ENCODE measurements around the gene HOXA5.

HOXA5 gene

DNA sequence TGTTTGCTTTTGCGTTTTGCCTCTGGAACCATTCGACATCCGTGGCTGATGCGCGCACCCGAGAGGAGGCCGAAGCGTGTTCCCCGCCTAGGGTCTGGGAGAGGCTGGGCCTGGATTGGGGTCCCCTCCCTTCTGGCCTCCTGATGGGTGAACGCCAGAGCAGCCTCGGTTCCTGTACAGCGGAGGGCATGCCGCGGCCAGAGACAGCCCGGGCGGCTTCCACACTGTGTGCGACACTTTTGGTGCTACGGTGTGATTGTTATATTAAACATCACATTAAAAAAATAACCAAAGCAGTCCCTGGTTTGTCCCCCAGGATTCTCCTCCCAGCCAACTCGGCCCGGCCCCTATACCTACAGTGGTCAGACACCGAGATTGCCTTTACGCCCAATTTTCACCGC is 16.7 kb upstream of the HOXA5 start:
- no peak for DNase-seq (ENCODE audit: low spot score)
- ChIA-PET POLR2A (ENCODE audit: low non-redundant PET) (no interaction called here), CTCF (interaction anchor here (0.6 to 2.5 kb wide), 15 partner anchors 9 to 962 kb away, joined by 3 to 45 read pairs (median 5); partner anchors contain the start of genes HOXA10, HOXA3 and HOXA5)
- no peak for TF ChIP-seq CTCF (conservative IDR thresholded peaks at IDR 0.05; ENCODE audit: low read depth)
- peak overlapping the region; percentile 94 for H3K27ac ChIP-seq

DNA sequence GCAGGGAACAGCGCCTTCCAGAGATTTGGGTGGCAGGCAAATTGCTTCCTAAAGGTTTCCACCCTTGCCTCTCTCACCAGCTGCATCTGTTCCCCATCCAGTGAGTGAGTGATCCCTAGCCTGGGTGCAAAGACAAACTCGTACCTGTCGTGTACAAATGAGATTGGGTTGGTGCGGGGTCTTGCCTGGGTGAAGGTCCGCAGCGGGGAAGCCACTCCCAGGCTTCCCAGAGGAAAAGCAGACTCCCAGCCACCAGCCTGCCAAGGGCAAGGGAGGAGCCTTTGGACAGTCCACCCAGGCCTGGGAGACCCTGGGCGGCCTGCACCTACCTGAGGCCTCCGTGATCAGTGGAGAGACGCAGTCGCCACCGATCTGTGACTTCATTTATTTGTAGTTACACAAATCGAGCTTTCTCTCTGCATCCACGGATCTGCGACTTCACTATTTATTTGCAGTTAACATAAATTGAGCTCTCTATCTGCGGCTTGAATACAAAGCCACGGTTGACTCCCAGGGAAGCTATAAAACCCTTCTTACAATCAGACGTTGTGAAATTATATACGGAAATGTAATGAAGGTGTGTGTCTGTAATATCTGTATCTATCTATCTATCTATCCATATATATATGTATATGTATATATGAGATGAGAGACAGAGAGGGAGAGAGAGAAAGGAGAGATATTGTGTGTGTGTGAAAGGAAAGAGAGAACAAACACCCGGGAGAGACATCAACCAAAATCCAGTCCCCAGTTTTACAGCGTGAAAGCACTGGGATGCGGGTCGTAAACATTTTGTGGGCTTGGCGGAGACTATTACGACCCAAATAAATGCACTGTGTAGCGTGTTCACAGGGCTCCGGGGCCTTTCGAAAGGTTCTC is 16.0 kb upstream of the HOXA5 start:
- no peak for DNase-seq (ENCODE audit: low spot score)
- ChIA-PET POLR2A (ENCODE audit: low non-redundant PET) (no interaction called here), CTCF (interaction anchor here (0.7 to 1.3 kb wide), 4 partner anchors 9 to 352 kb away, joined by 3 to 4 read pairs (median 3); no protein-coding TSS in a partner anchor)
- H3K27ac ChIP-seq: peak overlapping the region; percentile 94
- no peak for TF ChIP-seq CTCF (conservative IDR thresholded peaks at IDR 0.05; ENCODE audit: low read depth)

- no peak for DNase-seq (ENCODE audit: low spot score)
- TF ChIP-seq CTCF (conservative IDR thresholded peaks at IDR 0.05; ENCODE audit: low read depth): no peak
- POLR2A ChIA-PET (ENCODE audit: low non-redundant PET): no interaction called here
Observed at GRCh38 chr7:27158436-27159265, 15.2 kb upstream of the HOXA5 start.

DNA sequence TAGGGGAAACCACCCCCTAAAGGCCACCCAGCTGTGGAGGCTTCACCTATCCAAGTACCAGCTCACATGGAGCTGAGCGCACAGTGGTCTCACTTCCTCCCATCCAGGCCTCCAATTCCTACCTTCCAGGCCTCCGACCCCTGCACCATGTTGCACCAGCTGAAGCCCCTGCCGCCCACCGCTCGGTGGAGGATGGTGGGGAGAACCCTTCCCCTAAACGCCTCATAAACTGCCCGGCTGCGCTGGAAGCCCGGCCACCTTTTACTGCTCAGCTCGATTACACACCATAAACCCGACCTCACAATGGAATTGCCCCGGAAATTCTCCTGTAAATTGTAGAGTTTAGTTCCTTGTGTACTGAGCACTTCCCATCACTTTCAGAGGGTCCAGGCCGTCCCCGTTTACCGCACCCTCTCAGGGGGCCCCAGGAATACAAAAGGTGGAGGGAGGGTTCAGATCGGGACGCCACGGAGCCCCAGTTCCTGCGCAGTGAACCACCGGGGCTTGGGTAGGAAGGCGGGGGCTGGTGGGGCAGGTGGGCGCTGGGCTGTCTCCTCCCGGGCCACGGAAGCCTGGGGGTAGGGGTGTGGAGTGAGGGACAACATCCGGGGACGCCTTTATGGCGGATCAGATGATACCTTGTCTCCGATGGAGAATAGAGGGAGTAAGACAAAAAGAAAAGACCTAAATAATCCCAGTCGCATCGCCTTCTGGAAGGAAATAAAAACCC is 14.4 kb upstream of the HOXA5 start:
- no peak for TF ChIP-seq CTCF (conservative IDR thresholded peaks at IDR 0.05; ENCODE audit: low read depth)
- DNase-seq (ENCODE audit: low spot score): no peak
- ChIA-PET POLR2A (ENCODE audit: low non-redundant PET) (no interaction called here), CTCF (interaction anchor here (0.7 kb wide), 1 partner anchor 14 kb away, joined by 3 read pairs; no protein-coding TSS in a partner anchor)
- H3K27ac ChIP-seq: peak overlapping the region; percentile 90

More at GRCh38 chr7:27158436-27159265, 15.2 kb upstream of the HOXA5 start:
- peak overlapping the region; percentile 19; the same call in 1 of the 2 replicates for H3K27ac ChIP-seq
- CTCF ChIA-PET: interaction anchor here (0.7 to 1.3 kb wide), 4 partner anchors 8 to 75 kb away, joined by 3 to 4 read pairs (median 3); no protein-coding TSS in a partner anchor

DNA sequence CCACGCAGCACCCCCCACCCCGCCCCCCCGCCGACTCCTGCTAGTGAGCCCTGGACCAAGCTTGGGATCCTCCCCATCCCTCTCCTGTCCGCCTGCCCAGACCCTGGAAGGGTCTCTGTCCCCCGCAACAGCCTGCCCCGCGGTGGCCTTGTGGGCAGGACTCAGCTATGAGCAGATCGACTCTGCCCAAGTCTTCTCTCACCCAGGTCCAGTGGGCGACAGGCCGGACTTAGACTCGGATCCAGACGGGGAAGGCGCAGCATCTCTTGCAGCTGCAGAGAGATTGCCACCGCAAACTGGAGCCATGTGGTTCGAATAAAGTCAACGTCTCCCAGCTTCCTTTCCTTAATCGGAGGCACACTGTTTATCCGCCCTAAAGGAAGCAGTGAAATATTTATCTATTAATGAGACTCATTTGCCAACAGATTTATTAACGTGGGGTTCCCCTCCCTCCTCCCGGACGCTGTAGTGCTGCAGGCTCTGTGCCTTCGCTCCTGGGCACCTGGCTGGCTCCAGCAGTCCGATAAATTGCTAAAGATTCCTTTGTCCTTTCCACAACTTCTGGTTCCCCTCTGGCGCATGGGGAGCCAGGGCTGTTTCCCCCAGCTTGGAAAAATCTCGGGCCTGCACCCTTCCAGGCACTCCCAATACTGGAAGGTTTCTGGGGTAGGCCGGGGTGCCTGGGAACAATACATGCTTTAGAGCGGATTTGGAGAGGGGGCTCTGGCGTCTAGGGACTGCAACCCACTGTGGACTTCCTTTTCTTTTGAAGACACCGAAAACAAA is 13.6 kb upstream of the HOXA5 start:
- ChIA-PET CTCF (interaction anchor here (1.1 to 1.4 kb wide), 2 partner anchors 13 to 489 kb away, joined by 3 to 6 read pairs; partner anchors contain the start of gene HOXA5), POLR2A (ENCODE audit: low non-redundant PET) (no interaction called here)
- no peak for DNase-seq (ENCODE audit: low spot score)
- TF ChIP-seq CTCF (conservative IDR thresholded peaks at IDR 0.05; ENCODE audit: low read depth): no peak
- peak overlapping the region; percentile 90 for H3K27ac ChIP-seq

Measured in RWPE1 (cell line).